HUES48 (cell line): ENCODE results near the gene KLK11.

Source experiments
- H3K27ac ChIP-seq: one replicate; pipeline ENCODE4 v1.7.0; 2013; ENCODE audit warnings: low read depth, low read length, inconsistent platforms
- H3K27me3 ChIP-seq: 2 replicates; pipeline ENCODE4 v1.6.1; 2013; ENCODE audit warnings: mild to moderate bottlenecking, low read length; ENCODE audit not compliant: control insufficient read depth, insufficient read depth
- H3K36me3 ChIP-seq: 2 replicates; pipeline ENCODE4 v1.6.1; 2013; ENCODE audit warnings: low read length; ENCODE audit not compliant: control insufficient read depth, insufficient read depth
- H3K4me1 ChIP-seq: 2 replicates; pipeline ENCODE4 v1.6.1; 2013; ENCODE audit warnings: mild to moderate bottlenecking, low read length; ENCODE audit not compliant: control insufficient read depth, insufficient read depth
- H3K4me3 ChIP-seq: 2 replicates; pipeline ENCODE4 v1.5.1; 2013; ENCODE audit warnings: mild to moderate bottlenecking, low read depth, low read length
- H3K9ac ChIP-seq: 2 replicates; pipeline ENCODE4 v1.6.1; 2013; ENCODE audit warnings: mild to moderate bottlenecking, low read depth, low read length, moderate library complexity
- H3K9me3 ChIP-seq: 2 replicates; pipeline ENCODE4 v1.6.1; 2013; ENCODE audit warnings: low read length; ENCODE audit not compliant: control insufficient read depth, insufficient read depth

The KLK11 gene

DNA sequence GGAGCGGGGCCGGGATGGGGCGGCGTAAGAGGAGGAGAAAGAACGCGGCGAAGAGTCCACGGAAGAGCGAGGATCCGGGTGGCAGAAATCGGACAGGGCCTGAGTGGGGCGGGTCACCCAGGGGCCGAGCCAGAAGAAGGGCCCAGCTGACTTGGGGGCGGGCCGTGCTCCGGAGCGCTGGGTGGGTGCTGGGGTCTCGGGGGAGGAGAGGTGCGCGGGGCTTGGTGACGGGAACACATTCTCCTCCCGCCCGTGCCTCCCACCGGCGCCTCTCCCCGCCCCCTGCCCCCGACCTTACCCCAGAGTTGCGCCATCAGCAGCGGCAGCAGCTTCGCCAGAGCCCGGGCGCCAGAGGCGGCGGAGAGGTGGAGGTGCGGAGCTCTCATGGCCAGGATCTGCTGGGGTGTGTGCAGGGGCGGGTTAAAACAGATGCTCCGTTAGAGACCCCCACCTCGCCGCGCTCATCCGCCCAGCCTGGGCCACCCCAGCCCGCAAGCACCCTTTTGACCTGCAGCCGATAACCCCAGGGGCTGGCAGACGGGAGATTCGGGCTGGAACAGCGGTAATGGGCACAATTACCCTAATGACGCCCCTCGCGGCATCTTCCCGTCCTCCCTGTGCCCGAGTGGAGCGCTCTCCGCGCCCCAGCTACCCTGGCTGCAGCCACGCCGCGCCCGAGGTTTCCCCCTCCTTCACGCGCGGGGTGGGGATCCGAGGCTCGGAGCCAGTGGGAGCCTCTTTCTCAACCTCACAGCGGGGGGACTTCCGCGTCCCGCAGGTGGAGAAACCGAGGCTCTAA, 7.5 kb downstream of the KLK11 start:
- H3K27ac ChIP-seq: no peak overlapping the region
- no peak overlapping the region for H3K9ac ChIP-seq
- H3K36me3 ChIP-seq: no peaks in the 10 kb centered on the region
- no peaks in the 10 kb centered on the region for H3K9me3 ChIP-seq
- peaks cover 35% of the 10 kb centered on the region for H3K27me3 ChIP-seq
- H3K4me3 ChIP-seq: peak overlapping the region; percentile 62
- H3K4me1 ChIP-seq: peaks cover 4% of the 10 kb centered on the region

DNA sequence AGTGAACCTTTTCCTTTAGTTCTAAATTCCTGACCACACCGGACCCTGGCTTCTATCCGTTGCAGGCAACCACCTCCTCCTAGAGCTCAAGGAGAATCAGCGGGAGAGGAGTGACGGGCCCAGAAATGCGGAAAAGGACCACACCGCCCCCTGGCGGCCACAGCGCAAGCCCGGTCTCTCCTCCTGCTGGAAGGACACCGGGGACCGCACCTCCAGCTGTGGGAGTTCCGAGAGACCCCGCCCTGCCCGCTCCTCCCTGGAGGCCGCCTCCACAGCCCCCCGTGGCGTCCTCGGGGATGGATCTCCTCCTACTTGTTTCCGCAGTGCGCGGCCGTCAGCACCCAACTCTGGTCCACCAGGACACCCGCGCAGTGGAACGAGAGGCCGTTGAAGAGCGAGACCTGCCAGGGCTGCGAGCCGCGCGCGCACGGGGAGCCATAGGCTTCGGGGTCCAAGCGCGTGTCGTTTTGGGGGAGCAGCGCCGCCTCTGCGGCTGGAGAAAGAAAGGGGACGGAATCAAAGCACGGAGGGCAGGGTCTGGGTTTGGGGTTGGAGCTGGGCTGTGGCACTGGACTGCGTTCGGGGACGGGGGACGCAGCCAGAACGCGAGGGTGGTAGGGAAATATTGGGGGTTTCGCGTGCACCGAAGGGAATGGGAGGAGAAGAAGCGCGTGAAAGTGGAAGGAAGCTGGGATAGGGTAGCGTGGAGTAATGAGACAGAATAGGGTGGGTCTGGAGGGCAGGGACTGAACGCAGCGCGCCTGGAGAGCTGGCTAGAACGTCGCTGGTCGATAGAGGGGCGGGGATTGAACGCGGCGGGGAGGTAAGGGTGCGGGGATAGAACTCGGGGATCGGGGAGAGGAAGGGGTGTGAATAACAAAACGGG, 9.4 kb downstream of the KLK11 start:
- H3K27me3 ChIP-seq: peaks cover 35% of the 10 kb centered on the region
- H3K4me3 ChIP-seq: peak overlapping the region; percentile 74
- no peak overlapping the region for H3K27ac ChIP-seq
- no peak overlapping the region; the same call in 1 of the 2 replicates for H3K9ac ChIP-seq
- H3K36me3 ChIP-seq: no peaks in the 10 kb centered on the region
- H3K4me1 ChIP-seq: peaks cover 4% of the 10 kb centered on the region
- H3K9me3 ChIP-seq: no peaks in the 10 kb centered on the region

GRCh38 chr19:51015691-51016267, 10.6 kb downstream of the KLK11 start:
- Histone ChIP-seq H3K27me3 (peaks cover 35% of the 10 kb centered on the region), H3K9ac (no peak overlapping the region), H3K4me3 (no peak overlapping the region), H3K36me3 (no peaks in the 10 kb centered on the region), H3K4me1 (no peaks in the 10 kb centered on the region), H3K9me3 (no peaks in the 10 kb centered on the region), H3K27ac (no peak overlapping the region)

DNA sequence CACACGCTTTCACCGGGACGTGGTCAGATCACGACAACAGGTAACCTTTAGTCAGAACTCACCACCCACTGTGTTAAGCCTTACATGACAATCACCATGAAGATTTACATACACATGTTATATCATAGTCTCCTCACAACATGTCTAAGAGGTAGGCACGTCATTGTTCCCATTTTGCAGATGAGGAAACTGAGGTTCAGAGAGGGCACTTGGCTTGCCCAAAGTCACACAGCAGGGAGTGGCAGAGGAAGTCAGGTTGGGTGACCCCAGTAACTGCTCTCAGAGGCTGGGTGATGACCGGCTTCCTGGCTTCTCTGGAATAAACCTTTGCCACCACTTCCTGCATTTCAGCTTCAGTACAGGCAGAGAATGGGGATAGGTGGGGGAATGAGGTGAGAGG, 12.2 kb downstream of the KLK11 start:
- H3K27ac ChIP-seq: no peak overlapping the region
- H3K36me3 ChIP-seq: no peaks in the 10 kb centered on the region
- peaks cover 24% of the 10 kb centered on the region for H3K27me3 ChIP-seq
- H3K9ac ChIP-seq: no peak overlapping the region
- no peaks in the 10 kb centered on the region for H3K9me3 ChIP-seq
- no peaks in the 10 kb centered on the region for H3K4me1 ChIP-seq
- H3K4me3 ChIP-seq: no peak overlapping the region

DNA sequence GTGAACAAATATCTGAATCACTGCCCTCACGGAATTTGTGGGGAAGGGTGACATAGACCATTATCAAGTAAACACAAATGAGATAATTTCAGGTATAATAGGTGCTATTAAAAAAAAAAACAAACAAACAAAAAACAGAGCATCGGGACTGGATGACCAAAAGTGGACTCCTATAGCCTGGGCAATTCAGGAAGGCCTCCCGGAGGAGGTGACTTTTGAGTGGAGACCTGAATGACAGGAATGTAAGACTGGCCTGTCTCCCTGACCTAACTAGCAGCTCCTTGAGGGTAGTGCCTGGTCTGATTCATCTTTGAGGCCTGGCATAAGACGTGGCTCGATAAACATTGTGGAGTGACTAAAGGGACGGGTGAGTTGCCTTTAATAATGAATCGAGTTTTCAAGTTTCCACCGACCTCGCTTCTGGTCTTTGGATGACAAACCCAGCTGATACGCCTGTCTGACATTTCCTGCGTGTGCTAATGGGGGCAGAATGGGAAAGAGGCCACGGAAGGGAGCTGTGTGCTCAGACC, 13.7 kb downstream of the KLK11 start:
- Histone ChIP-seq H3K27me3 (peaks cover 9% of the 10 kb centered on the region), H3K9me3 (no peaks in the 10 kb centered on the region), H3K9ac (no peak overlapping the region), H3K4me1 (no peaks in the 10 kb centered on the region), H3K4me3 (no peak overlapping the region), H3K27ac (no peak overlapping the region), H3K36me3 (no peaks in the 10 kb centered on the region)

GRCh38 chr19:51010066-51010795, 16.2 kb downstream of the KLK11 start:
- H3K9ac ChIP-seq: no peak overlapping the region
- no peaks in the 10 kb centered on the region for H3K9me3 ChIP-seq
- no peaks in the 10 kb centered on the region for H3K36me3 ChIP-seq
- no peaks in the 10 kb centered on the region for H3K27me3 ChIP-seq
- no peak overlapping the region for H3K27ac ChIP-seq
- H3K4me3 ChIP-seq: no peak overlapping the region
- H3K4me1 ChIP-seq: no peaks in the 10 kb centered on the region

DNA sequence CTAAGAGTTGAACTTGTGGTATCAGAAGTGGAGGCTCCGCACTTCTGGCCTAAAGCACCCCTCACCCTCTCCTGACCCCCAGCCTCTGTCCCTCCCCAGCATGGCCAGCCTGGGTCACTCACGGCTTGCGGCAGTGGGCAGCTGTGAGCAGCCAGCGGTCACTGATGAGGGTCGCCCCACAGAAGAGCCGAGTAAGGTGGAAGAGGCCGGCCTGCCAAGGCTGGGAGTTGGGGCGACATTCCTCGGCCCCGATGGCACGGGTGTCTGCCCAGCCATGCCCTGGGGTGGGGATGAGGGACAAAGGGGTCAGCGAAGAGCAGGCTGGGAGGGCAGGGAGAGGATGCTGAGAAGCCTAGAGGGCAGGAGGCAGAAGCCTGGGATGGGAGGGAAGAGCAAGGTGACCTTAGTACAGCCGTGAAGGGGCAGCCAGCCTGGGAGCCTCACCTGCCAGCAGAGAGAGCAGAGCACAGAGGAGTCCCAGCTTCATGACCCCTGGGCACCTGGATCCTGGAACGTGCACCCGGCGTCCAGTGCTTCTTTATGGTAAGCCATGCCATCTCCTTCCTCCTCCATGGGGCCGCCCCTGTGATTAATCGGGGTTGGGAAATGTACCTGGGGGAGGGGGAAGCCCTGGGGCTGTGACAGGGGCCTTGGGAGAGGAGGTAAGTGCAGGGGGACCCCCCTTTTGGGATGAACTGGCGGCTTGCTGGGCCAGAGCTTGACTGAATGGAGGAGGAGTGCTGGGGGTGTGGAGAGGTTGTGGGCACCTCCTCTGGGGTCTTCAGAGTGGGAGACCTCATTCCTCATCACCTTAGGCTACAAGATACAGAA, 17.1 kb downstream of the KLK11 start:
- no peaks in the 10 kb centered on the region for H3K4me1 ChIP-seq
- no peak overlapping the region for H3K9ac ChIP-seq
- no peaks in the 10 kb centered on the region for H3K36me3 ChIP-seq
- H3K4me3 ChIP-seq: no peak overlapping the region
- H3K27me3 ChIP-seq: no peaks in the 10 kb centered on the region
- no peaks in the 10 kb centered on the region for H3K9me3 ChIP-seq
- H3K27ac ChIP-seq: no peak overlapping the region

DNA sequence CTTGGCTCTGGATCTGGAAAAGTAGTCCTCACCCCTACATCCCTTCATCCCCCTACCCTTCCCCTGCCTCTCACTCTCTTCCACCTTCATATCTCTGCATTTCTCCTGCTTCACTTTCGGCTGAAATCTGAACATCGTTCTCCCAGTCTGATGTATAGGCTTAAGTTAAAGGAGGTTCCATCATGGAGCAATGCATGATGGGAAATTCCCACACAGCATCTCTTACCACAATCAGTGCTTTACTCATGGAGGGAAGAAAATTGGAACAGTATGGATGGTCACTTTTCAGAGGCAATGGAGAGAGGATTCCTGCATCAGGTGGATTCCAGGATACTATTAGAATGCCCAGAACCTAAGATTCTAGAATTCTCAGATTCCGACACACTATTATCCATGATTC, 18.9 kb downstream of the KLK11 start:
- Histone ChIP-seq H3K27me3 (no peaks in the 10 kb centered on the region), H3K9ac (no peak overlapping the region), H3K9me3 (no peaks in the 10 kb centered on the region), H3K36me3 (no peaks in the 10 kb centered on the region), H3K4me3 (no peak overlapping the region), H3K27ac (no peak overlapping the region), H3K4me1 (no peaks in the 10 kb centered on the region)

DNA sequence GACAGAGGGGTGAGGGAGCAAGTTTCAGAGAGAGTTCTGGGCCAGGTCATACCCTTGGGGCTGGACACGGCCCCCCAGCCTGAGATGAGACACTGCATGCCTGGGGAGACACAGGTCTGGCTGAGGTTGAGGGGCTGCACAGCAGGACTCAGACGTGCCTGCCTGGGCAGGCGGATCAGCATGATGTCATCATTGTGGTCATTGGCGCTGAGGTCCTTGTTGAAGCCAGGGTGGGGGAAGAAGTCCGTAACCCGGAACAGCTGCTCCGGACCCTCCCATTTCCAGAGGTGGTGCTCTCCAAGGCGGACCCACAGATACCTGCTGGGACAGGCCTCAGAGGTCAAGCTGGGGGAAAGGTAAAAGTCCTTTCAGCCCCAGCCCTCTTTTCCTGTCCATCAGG, 20.0 kb downstream of the KLK11 start:
- H3K27ac ChIP-seq: no peak overlapping the region
- H3K4me3 ChIP-seq: no peak overlapping the region
- H3K36me3 ChIP-seq: no peaks in the 10 kb centered on the region
- peaks cover 5% of the 10 kb centered on the region; the same call in 1 of the 2 replicates for H3K4me1 ChIP-seq
- H3K9me3 ChIP-seq: no peaks in the 10 kb centered on the region
- H3K9ac ChIP-seq: no peak overlapping the region
- H3K27me3 ChIP-seq: no peaks in the 10 kb centered on the region

- no peak overlapping the region for H3K27ac ChIP-seq
- no peaks in the 10 kb centered on the region for H3K27me3 ChIP-seq
- no peak overlapping the region for H3K4me3 ChIP-seq
- H3K36me3 ChIP-seq: no peaks in the 10 kb centered on the region
- peaks cover 9% of the 10 kb centered on the region; the same call in 1 of the 2 replicates for H3K4me1 ChIP-seq
- no peak overlapping the region for H3K9ac ChIP-seq
- H3K9me3 ChIP-seq: no peaks in the 10 kb centered on the region
Observed at GRCh38 chr19:51005248-51005647, 21.2 kb downstream of the KLK11 start.
